GM12865 (cell line): ENCODE results near the gene LARGE1.

Source experiments
- DNase-seq: peaks from one replicate; pipeline ENCODE4 v3.0.0; 2010; ENCODE audit warnings: low read depth
- H3K4me3 ChIP-seq: 2 replicates; pipeline ENCODE4 v1.5.1; 2011; ENCODE audit warnings: mild to moderate bottlenecking, low read depth, low read length, control low read depth
- TF ChIP-seq, protein P1 (sequence below): IDR thresholded peaks from 2 replicates; pipeline ENCODE4 v1.5.1; 2011; ENCODE audit warnings: low read length, control low read depth, low read depth, inconsistent platforms; ENCODE audit not compliant: insufficient read depth; ENCODE audit errors: missing control alignments

Gene LARGE1

DNA sequence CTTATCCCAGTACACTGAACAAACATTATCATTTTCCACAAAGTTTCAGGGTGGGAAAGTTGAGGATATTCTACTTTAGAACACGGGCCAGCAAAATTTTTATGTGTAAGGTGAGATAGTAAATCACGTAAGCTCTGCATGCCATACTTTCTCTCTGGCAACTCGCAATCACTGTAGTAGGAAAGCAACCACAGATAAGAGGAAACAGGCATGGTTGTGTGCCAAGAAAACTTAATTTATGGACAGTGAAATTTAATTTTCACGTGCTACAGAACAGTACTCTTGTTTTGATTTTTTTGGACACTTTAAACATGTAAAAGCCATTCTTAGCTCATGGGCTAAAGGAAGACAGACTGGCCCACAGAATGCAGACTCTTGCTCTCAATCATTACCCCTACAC, 82.5 kb downstream of the LARGE1 start:
- no peak overlapping the region for H3K4me3 ChIP-seq
- TF ChIP-seq, protein P1, sequence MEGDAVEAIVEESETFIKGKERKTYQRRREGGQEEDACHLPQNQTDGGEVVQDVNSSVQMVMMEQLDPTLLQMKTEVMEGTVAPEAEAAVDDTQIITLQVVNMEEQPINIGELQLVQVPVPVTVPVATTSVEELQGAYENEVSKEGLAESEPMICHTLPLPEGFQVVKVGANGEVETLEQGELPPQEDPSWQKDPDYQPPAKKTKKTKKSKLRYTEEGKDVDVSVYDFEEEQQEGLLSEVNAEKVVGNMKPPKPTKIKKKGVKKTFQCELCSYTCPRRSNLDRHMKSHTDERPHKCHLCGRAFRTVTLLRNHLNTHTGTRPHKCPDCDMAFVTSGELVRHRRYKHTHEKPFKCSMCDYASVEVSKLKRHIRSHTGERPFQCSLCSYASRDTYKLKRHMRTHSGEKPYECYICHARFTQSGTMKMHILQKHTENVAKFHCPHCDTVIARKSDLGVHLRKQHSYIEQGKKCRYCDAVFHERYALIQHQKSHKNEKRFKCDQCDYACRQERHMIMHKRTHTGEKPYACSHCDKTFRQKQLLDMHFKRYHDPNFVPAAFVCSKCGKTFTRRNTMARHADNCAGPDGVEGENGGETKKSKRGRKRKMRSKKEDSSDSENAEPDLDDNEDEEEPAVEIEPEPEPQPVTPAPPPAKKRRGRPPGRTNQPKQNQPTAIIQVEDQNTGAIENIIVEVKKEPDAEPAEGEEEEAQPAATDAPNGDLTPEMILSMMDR: no peak
- DNase-seq: no peak

DNA sequence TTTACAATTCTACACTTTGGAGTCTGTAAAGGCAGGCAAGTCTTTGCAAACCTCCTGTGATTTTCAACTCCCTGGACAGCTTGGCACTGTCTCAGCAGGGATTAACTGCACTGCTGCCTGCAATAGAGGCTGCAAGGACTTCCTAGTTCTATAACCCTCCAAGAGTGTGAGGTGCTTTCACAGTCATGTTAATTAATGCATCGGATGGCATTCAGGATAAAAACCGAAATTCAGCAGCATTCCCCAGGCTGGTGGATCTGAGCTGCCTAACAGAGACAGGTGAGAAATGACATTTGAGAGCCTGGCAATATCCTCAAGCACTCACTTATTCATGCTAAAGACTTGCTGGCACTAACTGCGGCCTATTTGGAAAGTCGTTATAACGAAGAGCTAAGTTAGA, 85.0 kb downstream of the LARGE1 start:
- TF ChIP-seq, protein P1: no peak
- H3K4me3 ChIP-seq: no peak overlapping the region
- no peak for DNase-seq

GRCh38 chr22:33832558-33833151, 87.6 kb downstream of the LARGE1 start:
- no peak overlapping the region for H3K4me3 ChIP-seq
- no peak for DNase-seq
- TF ChIP-seq, protein P1: no peak

- no peak overlapping the region for H3K4me3 ChIP-seq
- no peak for DNase-seq
- TF ChIP-seq, protein P1: no peak
These were observed 88.6 kb downstream of the LARGE1 start for GRCh38 chr22:33831651-33832050.

GRCh38 chr22:33831207-33831606, 89.1 kb downstream of the LARGE1 start:
- DNase-seq: no peak
- TF ChIP-seq, protein P1: no peak
- H3K4me3 ChIP-seq: no peak overlapping the region

DNA sequence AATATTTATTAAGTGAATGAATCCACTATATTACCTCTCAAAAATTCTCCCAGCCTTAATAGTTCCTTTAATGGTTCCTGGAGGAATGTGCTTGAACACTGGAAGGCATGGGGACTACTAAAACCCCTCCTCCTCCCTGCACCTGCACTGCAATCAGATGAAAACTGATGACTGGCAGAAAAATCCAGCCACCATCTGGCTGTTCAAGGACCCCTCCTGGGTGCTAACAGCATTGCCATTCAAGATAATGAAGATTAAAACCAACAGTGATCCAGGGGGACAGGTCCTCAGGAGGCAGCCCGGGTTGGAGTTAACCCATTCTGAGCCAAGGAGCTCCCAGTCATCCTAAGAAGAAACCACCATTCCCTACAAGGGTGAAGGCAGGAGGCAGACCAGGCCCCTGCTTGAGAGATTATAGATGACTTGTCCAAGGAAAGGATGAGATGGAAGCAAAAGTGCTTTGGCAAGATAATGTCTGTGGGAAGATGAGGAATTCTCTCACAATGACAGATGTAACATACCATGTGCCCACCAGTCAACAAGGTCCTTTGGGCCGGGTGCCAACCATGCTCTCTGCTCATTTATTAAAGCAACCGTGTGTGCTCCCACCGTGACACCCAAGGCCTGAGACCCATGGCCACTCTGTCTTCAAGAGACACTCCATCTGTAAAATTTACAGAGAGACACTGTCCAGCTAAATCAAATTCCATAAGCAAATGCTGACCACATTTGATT, 90.6 kb downstream of the LARGE1 start:
- DNase-seq: no peak
- TF ChIP-seq, protein P1: no peak
- no peak overlapping the region for H3K4me3 ChIP-seq
